ENCODE data around the gene MTHFD2L.
"Not testable (repeated sequence)": the region's sequence is repeated elsewhere in the genome, so short reads cannot be mapped to it uniquely, and the experiment has no call there.

The MTHFD2L gene

GRCh38 chr4:74189331-74190043 is 31.6 kb downstream of the MTHFD2L start:
- DNase-seq (ENCODE audit: low read depth) = no peak

- DNase-seq (ENCODE audit: low read depth) = no peak
Measured at GRCh38 chr4:74190332-74190731, 32.4 kb downstream of the MTHFD2L start.

- no peak for DNase-seq (ENCODE audit: low read depth)
Measured at GRCh38 chr4:74190919-74191397, 33.0 kb downstream of the MTHFD2L start.

- no peak for DNase-seq (ENCODE audit: low read depth)
Measured at GRCh38 chr4:74197080-74197479, 39.2 kb downstream of the MTHFD2L start.

GRCh38 chr4:74202062-74202586 is 44.2 kb downstream of the MTHFD2L start:
- DNase-seq (ENCODE audit: low read depth) = no peak

GRCh38 chr4:74203467-74203866 is 45.5 kb downstream of the MTHFD2L start:
- no peak for DNase-seq (ENCODE audit: low read depth)

- DNase-seq (ENCODE audit: low read depth) = no peak
Measured at GRCh38 chr4:74205046-74205445, 47.1 kb downstream of the MTHFD2L start.

- DNase-seq (ENCODE audit: low read depth) = no peak
Measured at GRCh38 chr4:74205559-74205958, 47.6 kb downstream of the MTHFD2L start.

- DNase-seq (ENCODE audit: low read depth) = no peak
Measured at GRCh38 chr4:74206088-74206825, 48.3 kb downstream of the MTHFD2L start.

- not testable (repeated sequence) for DNase-seq (ENCODE audit: low read depth)
Measured at GRCh38 chr4:74214457-74215159, 56.7 kb downstream of the MTHFD2L start.

- not testable (repeated sequence) for DNase-seq (ENCODE audit: low read depth)
Measured at GRCh38 chr4:74215236-74215635, 57.3 kb downstream of the MTHFD2L start.

- DNase-seq (ENCODE audit: low read depth) = no peak
Measured at GRCh38 chr4:74217365-74217764, 59.4 kb downstream of the MTHFD2L start.

- DNase-seq (ENCODE audit: low read depth) = no peak
Measured at GRCh38 chr4:74218201-74218600, 60.3 kb downstream of the MTHFD2L start.

GRCh38 chr4:74219240-74219639 is 61.3 kb downstream of the MTHFD2L start:
- DNase-seq (ENCODE audit: low read depth) = no peak

GRCh38 chr4:74223098-74223497 is 65.2 kb downstream of the MTHFD2L start:
- no peak for DNase-seq (ENCODE audit: low read depth)

- no peak for DNase-seq (ENCODE audit: low read depth)
Measured at GRCh38 chr4:74223801-74224200, 65.9 kb downstream of the MTHFD2L start.

- DNase-seq (ENCODE audit: low read depth) = peak; percentile 39
Measured at GRCh38 chr4:74228691-74229640, 71.0 kb downstream of the MTHFD2L start.

- no peak for DNase-seq (ENCODE audit: low read depth)
Measured at GRCh38 chr4:74230902-74231499, 73.1 kb downstream of the MTHFD2L start.

- no peak for DNase-seq (ENCODE audit: low read depth)
Measured at GRCh38 chr4:74235135-74235534, 77.2 kb downstream of the MTHFD2L start.

GRCh38 chr4:74237425-74237966 is 79.6 kb downstream of the MTHFD2L start:
- DNase-seq (ENCODE audit: low read depth) = no peak

GRCh38 chr4:74244049-74244448 is 86.1 kb downstream of the MTHFD2L start:
- no peak for DNase-seq (ENCODE audit: low read depth)
